RWPE2 (cell line): ENCODE measurements around the gene PLCH2.

Source experiments
- ATAC-seq: fragments of 200-7000 bp; cut with Tn5 transposase; 3 replicates; pipeline ENCODE4 v1.9.1; 2021; ENCODE audit warnings: low read depth
- DNase-seq: peaks from one replicate; pipeline ENCODE4 v3.0.0-alpha.2; 2020; ENCODE audit warnings: low spot score
- H3K27ac ChIP-seq: fragments of 450-650 bp; 2 replicates; pipeline ENCODE4 v1.5.1; 2017; ENCODE audit warnings: mild to moderate bottlenecking; ENCODE audit not compliant: poor library complexity, severe bottlenecking
- H3K27me3 ChIP-seq: fragments of 250-450 bp; sonication (Bioruptor Pico); 2 replicates; pipeline ENCODE4 v1.5.1; 2021; ENCODE audit warnings: mild to moderate bottlenecking, moderate library complexity; ENCODE audit not compliant: insufficient read depth, poor library complexity, severe bottlenecking
- H3K36me3 ChIP-seq: fragments of 250-450 bp; sonication (Bioruptor Pico); 2 replicates; pipeline ENCODE4 v1.5.1; 2020; ENCODE audit warnings: low read depth, mild to moderate bottlenecking, moderate library complexity
- H3K4me1 ChIP-seq: fragments of 250-450 bp; sonication (Bioruptor Pico); 2 replicates; pipeline ENCODE4 v1.5.1; 2021; ENCODE audit warnings: mild to moderate bottlenecking, moderate library complexity; ENCODE audit not compliant: insufficient read depth, poor library complexity, severe bottlenecking
- H3K4me3 ChIP-seq: fragments of 250-450 bp; sonication (Bioruptor Pico); 2 replicates; pipeline ENCODE4 v1.5.1; 2021; ENCODE audit warnings: mild to moderate bottlenecking, moderate library complexity; ENCODE audit not compliant: severe bottlenecking
- H3K9me3 ChIP-seq: fragments of 250-450 bp; sonication (Bioruptor Pico); 2 replicates; pipeline ENCODE4 v1.5.1; 2021; ENCODE audit warnings: mild to moderate bottlenecking, moderate library complexity; ENCODE audit not compliant: severe bottlenecking
- CTCF ChIP-seq: fragments of 450-650 bp; IDR thresholded peaks from one replicate; pipeline ENCODE4 v1.5.1; 2017; ENCODE audit warnings: mild to moderate bottlenecking, moderate library complexity; ENCODE audit not compliant: poor library complexity, severe bottlenecking

PLCH2 gene

GRCh38 chr1:2501041-2501819, 25.1 kb downstream of the PLCH2 start:
- H3K9me3 ChIP-seq: no peaks in the 10 kb centered on the region
- no peak for ATAC-seq
- H3K36me3 ChIP-seq: peaks cover 32% of the 10 kb centered on the region
- peaks cover 6% of the 10 kb centered on the region for H3K4me1 ChIP-seq
- no peak for TF ChIP-seq CTCF
- no peaks in the 10 kb centered on the region for H3K27me3 ChIP-seq
- no peak overlapping the region for H3K4me3 ChIP-seq
- no peak for DNase-seq
- no peak overlapping the region for H3K27ac ChIP-seq

- Histone ChIP-seq H3K4me1 (peaks cover 6% of the 10 kb centered on the region), H3K9me3 (no peaks in the 10 kb centered on the region), H3K27me3 (no peaks in the 10 kb centered on the region), H3K36me3 (peaks cover 28% of the 10 kb centered on the region), H3K27ac (no peak overlapping the region), H3K4me3 (no peak overlapping the region)
- DNase-seq (no peak), ATAC-seq (no peak)
- TF ChIP-seq CTCF: no peak
These were observed 25.7 kb downstream of the PLCH2 start for GRCh38 chr1:2501820-2502119.

GRCh38 chr1:2502210-2502609, 26.1 kb downstream of the PLCH2 start:
- Histone ChIP-seq H3K27ac (no peak overlapping the region), H3K4me1 (peaks cover 6% of the 10 kb centered on the region), H3K4me3 (no peak overlapping the region), H3K9me3 (no peaks in the 10 kb centered on the region), H3K36me3 (peaks cover 26% of the 10 kb centered on the region), H3K27me3 (no peaks in the 10 kb centered on the region)
- TF ChIP-seq CTCF: no peak
- ATAC-seq: no peak
- no peak for DNase-seq

- Histone ChIP-seq H3K27me3 (no peaks in the 10 kb centered on the region), H3K36me3 (peaks cover 27% of the 10 kb centered on the region), H3K4me1 (peaks cover 6% of the 10 kb centered on the region), H3K27ac (no peak overlapping the region), H3K4me3 (no peak overlapping the region), H3K9me3 (no peaks in the 10 kb centered on the region)
- ATAC-seq (no peak), DNase-seq (no peak)
- TF ChIP-seq CTCF: no peak
These were observed 26.8 kb downstream of the PLCH2 start for GRCh38 chr1:2502661-2503553.
